ENCODE measurements around the gene FMNL2.

The FMNL2 gene

GRCh38 chr2:152443771-152444170 lies 108.8 kb downstream of the FMNL2 start:
- no peak for DNase-seq (ENCODE audit: extremely low read depth in 1 of 2, low read depth in 1 of 2)

- DNase-seq (ENCODE audit: extremely low read depth in 1 of 2, low read depth in 1 of 2) = no peak
Measured at GRCh38 chr2:152444448-152444847, 109.5 kb downstream of the FMNL2 start.

GRCh38 chr2:152445375-152445774 lies 110.4 kb downstream of the FMNL2 start:
- DNase-seq (ENCODE audit: extremely low read depth in 1 of 2, low read depth in 1 of 2) = no peak

GRCh38 chr2:152445791-152446201 lies 110.8 kb downstream of the FMNL2 start:
- no peak for DNase-seq (ENCODE audit: extremely low read depth in 1 of 2, low read depth in 1 of 2)

- no peak for DNase-seq (ENCODE audit: extremely low read depth in 1 of 2, low read depth in 1 of 2)
Measured at GRCh38 chr2:152446213-152446612, 111.2 kb downstream of the FMNL2 start.

- DNase-seq (ENCODE audit: extremely low read depth in 1 of 2, low read depth in 1 of 2) = no peak
Measured at GRCh38 chr2:152447897-152448296, 112.9 kb downstream of the FMNL2 start.

- no peak for DNase-seq (ENCODE audit: extremely low read depth in 1 of 2, low read depth in 1 of 2)
Measured at GRCh38 chr2:152448606-152449005, 113.6 kb downstream of the FMNL2 start.

GRCh38 chr2:152449578-152449977 lies 114.6 kb downstream of the FMNL2 start:
- no peak for DNase-seq (ENCODE audit: extremely low read depth in 1 of 2, low read depth in 1 of 2)

- DNase-seq (ENCODE audit: extremely low read depth in 1 of 2, low read depth in 1 of 2) = no peak
Measured at GRCh38 chr2:152450176-152450575, 115.2 kb downstream of the FMNL2 start.

- no peak for DNase-seq (ENCODE audit: extremely low read depth in 1 of 2, low read depth in 1 of 2)
Measured at GRCh38 chr2:152452256-152452973, 117.4 kb downstream of the FMNL2 start.

GRCh38 chr2:152453129-152453911 lies 118.3 kb downstream of the FMNL2 start:
- no peak for DNase-seq (ENCODE audit: extremely low read depth in 1 of 2, low read depth in 1 of 2)

- no peak for DNase-seq (ENCODE audit: extremely low read depth in 1 of 2, low read depth in 1 of 2)
Measured at GRCh38 chr2:152454371-152454770, 119.4 kb downstream of the FMNL2 start.

- DNase-seq (ENCODE audit: extremely low read depth in 1 of 2, low read depth in 1 of 2) = no peak
Measured at GRCh38 chr2:152454960-152455359, 120.0 kb downstream of the FMNL2 start.

GRCh38 chr2:152455738-152456137 lies 120.8 kb downstream of the FMNL2 start:
- DNase-seq (ENCODE audit: extremely low read depth in 1 of 2, low read depth in 1 of 2) = no peak

GRCh38 chr2:152456262-152456661 lies 121.3 kb downstream of the FMNL2 start:
- no peak for DNase-seq (ENCODE audit: extremely low read depth in 1 of 2, low read depth in 1 of 2)

GRCh38 chr2:152458441-152458940 lies 123.5 kb downstream of the FMNL2 start:
- no peak for DNase-seq (ENCODE audit: extremely low read depth in 1 of 2, low read depth in 1 of 2)

- DNase-seq (ENCODE audit: extremely low read depth in 1 of 2, low read depth in 1 of 2) = no peak
Measured at GRCh38 chr2:152459091-152459490, 124.1 kb downstream of the FMNL2 start.

GRCh38 chr2:152460567-152460966 lies 125.6 kb downstream of the FMNL2 start:
- no peak for DNase-seq (ENCODE audit: extremely low read depth in 1 of 2, low read depth in 1 of 2)

GRCh38 chr2:152462120-152462519 lies 127.1 kb downstream of the FMNL2 start:
- DNase-seq (ENCODE audit: extremely low read depth in 1 of 2, low read depth in 1 of 2) = no peak

- DNase-seq (ENCODE audit: extremely low read depth in 1 of 2, low read depth in 1 of 2) = no peak
Measured at GRCh38 chr2:152462779-152463178, 127.8 kb downstream of the FMNL2 start.

- DNase-seq (ENCODE audit: extremely low read depth in 1 of 2, low read depth in 1 of 2) = no peak
Measured at GRCh38 chr2:152464851-152465470, 130.0 kb downstream of the FMNL2 start.

- no peak for DNase-seq (ENCODE audit: extremely low read depth in 1 of 2, low read depth in 1 of 2)
Measured at GRCh38 chr2:152465541-152465940, 130.6 kb downstream of the FMNL2 start.
